HepG2 (cell line): ENCODE results near the gene INAFM1. TPM values are rescaled to one million over a fixed set of nuclear protein-coding genes. Genes with fewer than 3 reads are reported as not detected.

ENCODE experiments used
- BCLAF1 ChIP-seq: fragments of 450-650 bp; IDR thresholded peaks from 2 replicates; pipeline ENCODE4 v1.6.1; 2017; ENCODE audit warnings: mild to moderate bottlenecking
- CREB1 ChIP-seq, 2 experiments: fragments of 450-650 bp in 1 of 2; IDR thresholded peaks; 2 replicates each; pipeline ENCODE4 v1.6.1; 2016 to 2017; ENCODE audit warnings: control low read depth in 1 of 2, mild to moderate bottlenecking in 1 of 2, missing compliant biosample characterization in 1 of 2, missing genetic modification characterization in 1 of 2
- JUND ChIP-seq: sonication (generic); formaldehyde crosslinking; IDR thresholded peaks from 2 replicates; pipeline ENCODE4 v1.8.0; 2022; ENCODE audit warnings: mild to moderate bottlenecking, missing genetic modification reagents
- SMAD3 ChIP-seq: sonication (generic); formaldehyde crosslinking; IDR thresholded peaks from 2 replicates; pipeline ENCODE4 v1.4.0; 2020; ENCODE audit warnings: missing genetic modification reagents
- SP140L ChIP-seq: sonication (generic); formaldehyde crosslinking; IDR thresholded peaks from 2 replicates; pipeline ENCODE4 v1.4.0; 2020; ENCODE audit warnings: missing genetic modification reagents, borderline replicate concordance
- TCF7 ChIP-seq: sonication (generic); IDR thresholded peaks from 2 replicates; pipeline ENCODE4 v1.6.1; 2016; ENCODE audit warnings: antibody characterized with exemption, low read depth
- THAP9 ChIP-seq: sonication (generic); formaldehyde crosslinking; IDR thresholded peaks from 2 replicates; pipeline ENCODE4; 2020; ENCODE audit warnings: missing genetic modification reagents, mild to moderate bottlenecking, borderline replicate concordance
- ZFP36L2 ChIP-seq: sonication (generic); formaldehyde crosslinking; IDR thresholded peaks from 2 replicates; pipeline ENCODE4 v1.4.0; 2020; ENCODE audit warnings: missing genetic modification reagents
- ZFY ChIP-seq: sonication (generic); formaldehyde crosslinking; IDR thresholded peaks from 2 replicates; pipeline ENCODE4 v1.4.0; 2020; ENCODE audit warnings: missing genetic modification reagents
- ZNF12 ChIP-seq: sonication (generic); formaldehyde crosslinking; IDR thresholded peaks from 2 replicates; pipeline ENCODE4 v1.5.0; 2020; ENCODE audit warnings: missing genetic modification reagents
- ZNF276 ChIP-seq: sonication (generic); formaldehyde crosslinking; IDR thresholded peaks from 2 replicates; pipeline ENCODE4 v1.4.0; 2020; ENCODE audit warnings: mild to moderate bottlenecking, low read depth, missing genetic modification reagents
- ZNF354B ChIP-seq: sonication (generic); formaldehyde crosslinking; IDR thresholded peaks from 2 replicates; pipeline ENCODE4 v1.8.0; 2022; ENCODE audit warnings: mild to moderate bottlenecking, missing genetic modification reagents
- ZNF451 ChIP-seq: sonication (generic); formaldehyde crosslinking; IDR thresholded peaks from 2 replicates; pipeline ENCODE4 v1.5.0; 2020; ENCODE audit warnings: mild to moderate bottlenecking, missing genetic modification reagents
- ZNF530 ChIP-seq: sonication (generic); formaldehyde crosslinking; IDR thresholded peaks from 2 replicates; pipeline ENCODE4 v1.5.0; 2020; ENCODE audit warnings: low read depth, mild to moderate bottlenecking, missing genetic modification reagents
- ZNF574 ChIP-seq: sonication (generic); formaldehyde crosslinking; IDR thresholded peaks from 2 replicates; pipeline ENCODE4 v1.4.0; 2020; ENCODE audit warnings: missing genetic modification reagents
- ZNF639 ChIP-seq: conservative IDR thresholded peaks from 2 replicates; pipeline ENCODE4 v1.6.1; 2018; ENCODE audit warnings: missing genetic modification reagents
- ZSCAN25 ChIP-seq: sonication (generic); formaldehyde crosslinking; IDR thresholded peaks from 2 replicates; pipeline ENCODE4 v1.8.0; 2022; ENCODE audit warnings: mild to moderate bottlenecking, missing genetic modification reagents
- polyA plus RNA-seq, 8 experiments: library from polyadenylated mRNA; depleted of rRNA in 3 of 8; stranded (reverse) in 7 of 8; unstranded in 1 of 8; fragments of >200 nt; fragmentation: Illumina TruSeq in 4 of 8; extraction: Trizol in 4 of 8; gene quantifications; 2 replicates each; pipeline versions ENCODE4 v1.2.1 to v1.2.3, GENCODE V29; 2011 to 2016; ENCODE audit warnings: low read depth in 4 of 8, missing spikeins in 1 of 8, mixed read lengths in 1 of 8; ENCODE audit not compliant: insufficient read depth in 1 of 8
- total RNA-seq, 5 experiments: library from RNA; depleted of rRNA; stranded (reverse); fragments of >200 nt; fragmentation: Illumina TruSeq; extraction: Trizol; gene quantifications; 2 replicates each; pipeline ENCODE4 v1.2.3, GENCODE V29; 2016; ENCODE audit warnings: low read depth in 1 of 5

Gene INAFM1
- total and polyA plus RNA-seq, 2 of the 13 experiments (the other 11 are each of a cell fraction or from before 2014, with no cell fraction given), result 0.88 to 1.9 TPM

GRCh38 chr19:47228168-47228936, 46.3 kb upstream of the INAFM1 start (continued):
- peak; percentile 12 for TF ChIP-seq ZNF574 (CRISPR knock-in tag)
- TF ChIP-seq ZNF639, result no peak
- no peak for TF ChIP-seq ZNF12 (CRISPR knock-in tag)
- TF ChIP-seq ZNF354B (CRISPR knock-in tag), result no peak
- TF ChIP-seq THAP9 (CRISPR knock-in tag), result no peak
- no peak for TF ChIP-seq TCF7
- no peak for TF ChIP-seq ZNF276
- no peak for TF ChIP-seq BCLAF1
- 0 out of 2 replicates have a peak, but pooled peaks have one; percentile 27 for TF ChIP-seq ZSCAN25
- TF ChIP-seq ZFY, result peak; percentile 77
- no peak for TF ChIP-seq CREB1 (IDR thresholded peaks at IDR 0.05)
- no peak for TF ChIP-seq CREB1 (CRISPR knock-in tag; IDR thresholded peaks at IDR 0.05)
- no peak for TF ChIP-seq SP140L
- TF ChIP-seq ZNF451 (CRISPR knock-in tag), result no peak
- no peak for TF ChIP-seq SMAD3
- TF ChIP-seq ZFP36L2, result no peak
- no peak for TF ChIP-seq ZNF530
- TF ChIP-seq JUND (CRISPR knock-in tag), result no peak
